Type B pancreatic cell (in vitro differentiated cells): ENCODE measurements around the gene UBE3D. TPM values are rescaled to one million over a fixed set of nuclear protein-coding genes. Genes with fewer than 3 reads are reported as not detected.

ENCODE experiments used
- DNase-seq: peaks from one replicate; pipeline ENCODE4 v3.0.0; 2021; ENCODE audit warnings: mixed read lengths; ENCODE audit not compliant: unreplicated experiment; ENCODE audit errors: extremely low spot score
- H3K27ac Mint-ChIP-seq: 2 replicates; pipeline ENCODE4 v1.8.0; 2021; ENCODE audit warnings: mild to moderate bottlenecking, mixed read lengths
- H3K27me3 Mint-ChIP-seq: 2 replicates; pipeline ENCODE4 v1.8.0; 2021; ENCODE audit warnings: mixed read lengths
- H3K36me3 Mint-ChIP-seq: 2 replicates; pipeline ENCODE4 v1.8.0; 2021; ENCODE audit warnings: mixed read lengths
- H3K4me1 Mint-ChIP-seq: one replicate; pipeline ENCODE4 v1.8.0; 2021; ENCODE audit warnings: mixed read lengths; ENCODE audit not compliant: unreplicated experiment
- H3K4me3 Mint-ChIP-seq: 2 replicates; pipeline ENCODE4 v1.8.0; 2021; ENCODE audit warnings: mild to moderate bottlenecking, mixed read lengths
- H3K9me3 Mint-ChIP-seq: 2 replicates; pipeline ENCODE4 v1.8.0; 2021; ENCODE audit warnings: mixed read lengths
- total RNA-seq: library from RNA; stranded (reverse); gene quantifications from 2 replicates; pipeline ENCODE4 v1.2.1, GENCODE V29; 2021; ENCODE audit warnings: low replicate concordance
- TF ChIP-seq, protein P1 (sequence below): fragments of 200-600 bp; sonication (generic); conservative IDR thresholded peaks from 2 replicates; pipeline ENCODE4 v1.5.0; 2021; ENCODE audit warnings: antibody characterized with exemption, mild to moderate bottlenecking

The UBE3D gene
- total RNA-seq, 1 donor from 2014 or later: 20.0 TPM

DNA sequence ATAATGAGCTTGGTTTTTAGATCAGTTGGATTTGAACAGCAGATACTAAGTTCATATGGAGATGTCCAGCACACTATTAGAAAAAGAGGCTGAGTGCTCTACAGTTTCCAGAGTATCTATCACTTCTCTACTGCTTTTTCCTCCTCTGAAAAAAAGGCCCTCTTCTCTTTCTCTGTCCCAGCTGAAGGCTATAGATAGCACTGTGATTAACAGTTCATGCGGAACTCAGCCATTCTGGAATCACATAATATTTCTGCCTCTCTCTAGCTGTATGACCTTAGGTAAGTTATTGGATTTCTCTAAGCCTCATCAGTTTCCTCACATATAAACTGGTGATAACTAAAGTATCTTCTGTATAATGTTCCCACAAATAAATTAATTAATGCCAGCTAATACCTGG lies 184.1 kb downstream of the UBE3D start:
- H3K4me1 Mint-ChIP-seq: no peaks in the 10 kb centered on the region
- H3K9me3 Mint-ChIP-seq: no peaks in the 10 kb centered on the region
- no peak for DNase-seq
- H3K27me3 Mint-ChIP-seq: peaks cover 20% of the 10 kb centered on the region
- TF ChIP-seq, protein P1, sequence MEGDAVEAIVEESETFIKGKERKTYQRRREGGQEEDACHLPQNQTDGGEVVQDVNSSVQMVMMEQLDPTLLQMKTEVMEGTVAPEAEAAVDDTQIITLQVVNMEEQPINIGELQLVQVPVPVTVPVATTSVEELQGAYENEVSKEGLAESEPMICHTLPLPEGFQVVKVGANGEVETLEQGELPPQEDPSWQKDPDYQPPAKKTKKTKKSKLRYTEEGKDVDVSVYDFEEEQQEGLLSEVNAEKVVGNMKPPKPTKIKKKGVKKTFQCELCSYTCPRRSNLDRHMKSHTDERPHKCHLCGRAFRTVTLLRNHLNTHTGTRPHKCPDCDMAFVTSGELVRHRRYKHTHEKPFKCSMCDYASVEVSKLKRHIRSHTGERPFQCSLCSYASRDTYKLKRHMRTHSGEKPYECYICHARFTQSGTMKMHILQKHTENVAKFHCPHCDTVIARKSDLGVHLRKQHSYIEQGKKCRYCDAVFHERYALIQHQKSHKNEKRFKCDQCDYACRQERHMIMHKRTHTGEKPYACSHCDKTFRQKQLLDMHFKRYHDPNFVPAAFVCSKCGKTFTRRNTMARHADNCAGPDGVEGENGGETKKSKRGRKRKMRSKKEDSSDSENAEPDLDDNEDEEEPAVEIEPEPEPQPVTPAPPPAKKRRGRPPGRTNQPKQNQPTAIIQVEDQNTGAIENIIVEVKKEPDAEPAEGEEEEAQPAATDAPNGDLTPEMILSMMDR: no peak
- no peak overlapping the region for H3K27ac Mint-ChIP-seq
- H3K4me3 Mint-ChIP-seq: no peak overlapping the region
- no peaks in the 10 kb centered on the region for H3K36me3 Mint-ChIP-seq

GRCh38 chr6:82878812-82879211 lies 186.8 kb downstream of the UBE3D start:
- Mint-ChIP-seq H3K9me3 (no peaks in the 10 kb centered on the region), H3K36me3 (no peaks in the 10 kb centered on the region), H3K27me3 (peaks cover 5% of the 10 kb centered on the region), H3K27ac (no peak overlapping the region), H3K4me3 (no peak overlapping the region), H3K4me1 (no peaks in the 10 kb centered on the region)
- TF ChIP-seq, protein P1: no peak
- DNase-seq: no peak

GRCh38 chr6:82877213-82878195 lies 188.1 kb downstream of the UBE3D start:
- H3K9me3 Mint-ChIP-seq: no peaks in the 10 kb centered on the region
- TF ChIP-seq, protein P1: no peak
- H3K4me3 Mint-ChIP-seq: no peak overlapping the region
- H3K27ac Mint-ChIP-seq: no peak overlapping the region
- no peak for DNase-seq
- H3K27me3 Mint-ChIP-seq: peaks cover 5% of the 10 kb centered on the region
- no peaks in the 10 kb centered on the region for H3K36me3 Mint-ChIP-seq
- H3K4me1 Mint-ChIP-seq: no peaks in the 10 kb centered on the region

- Mint-ChIP-seq H3K4me3 (no peak overlapping the region), H3K27ac (no peak overlapping the region), H3K36me3 (no peaks in the 10 kb centered on the region), H3K4me1 (no peaks in the 10 kb centered on the region), H3K27me3 (no peaks in the 10 kb centered on the region), H3K9me3 (no peaks in the 10 kb centered on the region)
- no peak for DNase-seq
- TF ChIP-seq, protein P1: no peak
Measured at GRCh38 chr6:82875573-82876185, 190.0 kb downstream of the UBE3D start.

DNA sequence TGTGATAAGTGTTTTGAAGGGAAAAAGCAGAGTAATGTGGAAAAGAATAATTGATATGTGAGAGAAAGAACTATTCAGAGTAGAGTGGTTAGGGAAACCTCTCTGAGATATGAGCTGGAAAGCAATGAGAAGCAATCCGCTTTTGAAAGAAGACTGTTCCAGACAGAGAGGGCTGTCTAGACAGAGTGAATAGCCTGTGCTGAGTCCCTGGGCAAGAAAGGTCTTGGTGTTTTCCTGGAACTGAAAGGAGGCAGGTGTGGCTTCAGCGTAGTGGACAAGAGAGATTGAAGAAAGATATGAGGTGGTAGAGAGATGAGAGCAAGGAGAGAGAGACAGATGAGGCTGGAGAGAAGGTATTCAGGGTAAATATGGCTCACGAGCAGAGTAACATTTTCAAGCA lies 190.8 kb downstream of the UBE3D start:
- Mint-ChIP-seq H3K9me3 (no peaks in the 10 kb centered on the region), H3K27me3 (no peaks in the 10 kb centered on the region)

More for the DNA sequence above, 190.8 kb downstream of the UBE3D start:
- no peaks in the 10 kb centered on the region for H3K36me3 Mint-ChIP-seq
- H3K27ac Mint-ChIP-seq: no peak overlapping the region
- DNase-seq: no peak
- H3K4me1 Mint-ChIP-seq: no peaks in the 10 kb centered on the region
- TF ChIP-seq, protein P1: no peak
- H3K4me3 Mint-ChIP-seq: no peak overlapping the region
